HepG2 (cell line): ENCODE data around the gene LTB4R2. TPM values are rescaled to one million over a fixed set of nuclear protein-coding genes. Genes with fewer than 3 reads are reported as not detected.

Experiments
- ARID2 ChIP-seq: sonication (generic); formaldehyde crosslinking; IDR thresholded peaks from 2 replicates; pipeline ENCODE4 v1.8.1; 2022; ENCODE audit warnings: mild to moderate bottlenecking, missing genetic modification reagents, borderline replicate concordance
- CREB1 ChIP-seq, 2 experiments: fragments of 450-650 bp in 1 of 2; IDR thresholded peaks; 2 replicates each; pipeline ENCODE4 v1.6.1; 2016 to 2017; ENCODE audit warnings: control low read depth in 1 of 2, mild to moderate bottlenecking in 1 of 2, missing compliant biosample characterization in 1 of 2, missing genetic modification characterization in 1 of 2
- HMG20B ChIP-seq: conservative IDR thresholded peaks from 2 replicates; pipeline ENCODE4 v1.6.1; 2016; ENCODE audit warnings: missing genetic modification reagents, missing compliant biosample characterization
- KMT2B ChIP-seq: IDR thresholded peaks from 2 replicates; pipeline ENCODE4 v1.6.1; 2016; ENCODE audit warnings: missing genetic modification reagents, missing compliant biosample characterization
- LBX2 ChIP-seq: sonication (generic); formaldehyde crosslinking; IDR thresholded peaks from 2 replicates; pipeline ENCODE4 v1.5.0; 2020; ENCODE audit warnings: missing genetic modification reagents, mild to moderate bottlenecking, borderline replicate concordance
- NR2F6 ChIP-seq, 2 experiments: IDR thresholded peaks; 2 replicates each; pipeline ENCODE4 v1.6.1; 2016; ENCODE audit warnings: antibody characterized with exemption in 1 of 2, mild to moderate bottlenecking in 1 of 2
- PHF5A ChIP-seq: IDR thresholded peaks from one replicate; pipeline ENCODE4 v1.6.1; 2018; ENCODE audit warnings: low read depth, missing genetic modification reagents; ENCODE audit not compliant: unreplicated experiment
- PHF8 ChIP-seq: sonication (generic); formaldehyde crosslinking; IDR thresholded peaks from 2 replicates; pipeline ENCODE4 v1.5.0; 2020; ENCODE audit warnings: missing genetic modification reagents
- POGK ChIP-seq: sonication (generic); formaldehyde crosslinking; conservative IDR thresholded peaks from 2 replicates; pipeline ENCODE4 v1.8.0; 2022; ENCODE audit warnings: mild to moderate bottlenecking, moderate library complexity, missing genetic modification reagents
- RBAK ChIP-seq: sonication (generic); formaldehyde crosslinking; IDR thresholded peaks from 2 replicates; pipeline ENCODE4 v1.5.1; 2020; ENCODE audit warnings: mild to moderate bottlenecking, missing genetic modification reagents
- ZBTB25 ChIP-seq: IDR thresholded peaks from 2 replicates; pipeline ENCODE4 v1.6.1; 2018; ENCODE audit warnings: missing genetic modification reagents
- ZBTB3 ChIP-seq: sonication (generic); formaldehyde crosslinking; IDR thresholded peaks from 2 replicates; pipeline ENCODE4 v1.4.0; 2020; ENCODE audit warnings: low read depth, mild to moderate bottlenecking, moderate library complexity, missing genetic modification reagents, borderline replicate concordance
- ZHX1 ChIP-seq: sonication (generic); formaldehyde crosslinking; IDR thresholded peaks from 2 replicates; pipeline ENCODE4 v1.8.1; 2022; ENCODE audit warnings: low read depth, mild to moderate bottlenecking, missing genetic modification reagents
- ZKSCAN1 ChIP-seq: fragments of 150-350 bp; IDR thresholded peaks from 2 replicates; pipeline ENCODE4 v1.6.1; 2014; ENCODE audit warnings: low read length
- ZNF143 ChIP-seq: sonication (generic); formaldehyde crosslinking; IDR thresholded peaks from 2 replicates; pipeline ENCODE4 v1.4.0; 2020; ENCODE audit warnings: missing genetic modification reagents
- ZNF335 ChIP-seq: sonication (generic); formaldehyde crosslinking; IDR thresholded peaks from 2 replicates; pipeline ENCODE4 v1.4.0; 2020; ENCODE audit warnings: missing genetic modification reagents
- ZNF343 ChIP-seq: sonication (generic); formaldehyde crosslinking; IDR thresholded peaks from 2 replicates; pipeline ENCODE4 v1.4.0; 2020; ENCODE audit warnings: mild to moderate bottlenecking, missing genetic modification reagents
- ZNF589 ChIP-seq: sonication (generic); formaldehyde crosslinking; conservative IDR thresholded peaks from 2 replicates; pipeline ENCODE4 v1.8.0; 2022; ENCODE audit warnings: mild to moderate bottlenecking, moderate library complexity, missing genetic modification reagents
- ZNF709 ChIP-seq: sonication (generic); formaldehyde crosslinking; IDR thresholded peaks from 2 replicates; pipeline ENCODE4 v1.5.0; 2020; ENCODE audit warnings: mild to moderate bottlenecking, missing genetic modification reagents
- ZNF776 ChIP-seq: sonication (generic); formaldehyde crosslinking; IDR thresholded peaks from 2 replicates; pipeline ENCODE4 v1.4.0; 2020; ENCODE audit warnings: mild to moderate bottlenecking, missing genetic modification reagents
- ZNF788 ChIP-seq: sonication (generic); formaldehyde crosslinking; IDR thresholded peaks from 2 replicates; pipeline ENCODE4 v1.5.0; 2020; ENCODE audit warnings: mild to moderate bottlenecking, missing genetic modification reagents, borderline replicate concordance
- polyA plus RNA-seq, 8 experiments: library from polyadenylated mRNA; depleted of rRNA in 3 of 8; stranded (reverse) in 7 of 8; unstranded in 1 of 8; fragments of >200 nt; fragmentation: Illumina TruSeq in 4 of 8; extraction: Trizol in 4 of 8; gene quantifications; 2 replicates each; pipeline versions ENCODE4 v1.2.1 to v1.2.3, GENCODE V29; 2011 to 2016; ENCODE audit warnings: low read depth in 4 of 8, missing spikeins in 1 of 8, mixed read lengths in 1 of 8; ENCODE audit not compliant: insufficient read depth in 1 of 8
- total RNA-seq, 5 experiments: library from RNA; depleted of rRNA; stranded (reverse); fragments of >200 nt; fragmentation: Illumina TruSeq; extraction: Trizol; gene quantifications; 2 replicates each; pipeline ENCODE4 v1.2.3, GENCODE V29; 2016; ENCODE audit warnings: low read depth in 1 of 5

The LTB4R2 gene
- total and polyA plus RNA-seq, 2 of the 13 experiments (the other 11 are each of a cell fraction or from before 2014, with no cell fraction given) = 3.9 to 6.9 TPM

- TF ChIP-seq ZNF776 (CRISPR knock-in tag) = peak; percentile 100
- 0 out of 2 replicates have a peak, but pooled peaks have one; percentile 39 for TF ChIP-seq ZKSCAN1
- TF ChIP-seq ZBTB25 = peak; percentile 51
- peak; percentile 79 for TF ChIP-seq KMT2B
- peak; percentile 99 for TF ChIP-seq POGK (CRISPR knock-in tag)
- TF ChIP-seq CREB1 (IDR thresholded peaks at IDR 0.05) = 0 out of 2 replicates have a peak, but pooled peaks have one; percentile 14
- TF ChIP-seq CREB1 (CRISPR knock-in tag; IDR thresholded peaks at IDR 0.05) = no peak
- TF ChIP-seq ARID2 (CRISPR knock-in tag) = peak; percentile 99
- TF ChIP-seq ZBTB3 (CRISPR knock-in tag) = peak; percentile 94; the same call in 1 of the 2 replicates
- TF ChIP-seq ZNF143 = peak; percentile 66
- no peak for TF ChIP-seq RBAK
- no peak; the same call in 1 of the 2 replicates for TF ChIP-seq HMG20B (CRISPR knock-in tag)
- TF ChIP-seq ZNF589 = no peak
- TF ChIP-seq PHF8 = peak; percentile 77
- TF ChIP-seq ZNF709 (CRISPR knock-in tag) = peak; percentile 98; the same call in 1 of the 2 replicates
- TF ChIP-seq ZNF788 (CRISPR knock-in tag) = peak; percentile 95
- TF ChIP-seq ZNF335 (CRISPR knock-in tag) = peak; percentile 90
- TF ChIP-seq LBX2 (CRISPR knock-in tag) = peak; percentile 95; the same call in 1 of the 2 replicates
- peak; percentile 99 for TF ChIP-seq ZNF343 (CRISPR knock-in tag)
- peak; percentile 78 for TF ChIP-seq PHF5A
- TF ChIP-seq ZHX1 = peak; percentile 93
- no peak for TF ChIP-seq NR2F6 (IDR thresholded peaks at IDR 0.05)
- peak; percentile 90 for TF ChIP-seq NR2F6 (CRISPR knock-in tag; IDR thresholded peaks at IDR 0.05)
These were observed 6.1 kb downstream of the LTB4R2 start (continued) for GRCh38 chr14:24315807-24316596.
